ENCODE measurements around the gene ADAMTS6.

ADAMTS6 gene

DNA sequence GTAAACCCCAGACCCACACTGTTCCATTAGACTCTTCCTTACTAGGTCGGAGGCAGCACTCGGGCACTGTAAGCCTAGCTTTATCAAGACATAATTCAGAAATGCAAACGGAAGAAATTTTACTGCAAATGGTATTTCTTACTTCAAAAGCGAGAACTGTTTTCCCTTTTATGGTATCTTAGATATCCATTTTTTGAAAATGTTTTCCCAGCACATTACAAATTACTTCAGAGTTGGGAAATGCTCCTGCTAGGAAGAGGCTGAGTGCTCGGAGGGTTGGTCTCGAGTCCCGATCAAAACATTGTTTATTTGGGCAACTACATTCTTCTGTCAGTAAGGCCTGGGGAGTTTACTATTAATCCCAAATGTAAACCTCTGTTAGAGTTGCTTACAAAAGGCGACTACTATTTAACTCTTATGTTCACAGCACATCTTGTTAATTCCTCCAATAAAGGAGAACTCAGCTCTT is 380.1 kb downstream of the ADAMTS6 start:
- no peak for DNase-seq (ENCODE audit: extremely low read depth, low read depth)

DNA sequence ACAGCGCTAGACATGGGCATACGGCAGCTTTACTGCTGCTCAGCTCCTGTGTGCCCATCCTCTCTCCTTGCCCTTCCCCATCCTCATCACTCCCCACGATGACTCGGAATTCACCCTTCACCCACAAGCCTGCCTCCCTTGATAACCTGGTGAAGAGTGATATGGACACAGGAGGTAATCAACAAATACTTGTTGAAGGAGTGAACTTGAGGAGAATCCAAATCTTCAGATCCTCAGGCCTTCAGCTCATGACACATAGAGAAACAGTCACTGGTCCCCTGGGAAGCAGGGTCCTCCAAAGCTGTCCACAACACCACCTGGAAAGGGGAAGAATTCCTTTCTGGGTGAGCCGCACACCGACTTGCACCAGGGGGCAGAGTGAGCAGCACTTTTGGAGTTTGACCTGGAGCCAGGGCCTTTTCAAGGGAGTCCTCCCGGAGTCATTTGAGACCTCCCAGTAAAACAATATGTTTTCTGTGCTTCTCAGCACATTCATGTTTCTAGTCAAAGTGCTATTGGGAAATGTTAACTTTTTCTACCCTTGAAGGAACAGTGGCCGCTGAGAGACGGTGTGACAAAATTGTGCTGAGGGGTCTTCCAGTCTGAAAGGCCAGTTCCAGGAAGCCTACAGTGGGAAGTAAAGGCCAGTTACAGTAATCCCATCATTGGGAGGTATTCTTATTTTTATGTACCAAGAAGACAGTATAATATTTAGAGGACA is 380.6 kb downstream of the ADAMTS6 start:
- DNase-seq (ENCODE audit: extremely low read depth, low read depth) = peak; percentile 58
- TF ChIP-seq, protein P1, sequence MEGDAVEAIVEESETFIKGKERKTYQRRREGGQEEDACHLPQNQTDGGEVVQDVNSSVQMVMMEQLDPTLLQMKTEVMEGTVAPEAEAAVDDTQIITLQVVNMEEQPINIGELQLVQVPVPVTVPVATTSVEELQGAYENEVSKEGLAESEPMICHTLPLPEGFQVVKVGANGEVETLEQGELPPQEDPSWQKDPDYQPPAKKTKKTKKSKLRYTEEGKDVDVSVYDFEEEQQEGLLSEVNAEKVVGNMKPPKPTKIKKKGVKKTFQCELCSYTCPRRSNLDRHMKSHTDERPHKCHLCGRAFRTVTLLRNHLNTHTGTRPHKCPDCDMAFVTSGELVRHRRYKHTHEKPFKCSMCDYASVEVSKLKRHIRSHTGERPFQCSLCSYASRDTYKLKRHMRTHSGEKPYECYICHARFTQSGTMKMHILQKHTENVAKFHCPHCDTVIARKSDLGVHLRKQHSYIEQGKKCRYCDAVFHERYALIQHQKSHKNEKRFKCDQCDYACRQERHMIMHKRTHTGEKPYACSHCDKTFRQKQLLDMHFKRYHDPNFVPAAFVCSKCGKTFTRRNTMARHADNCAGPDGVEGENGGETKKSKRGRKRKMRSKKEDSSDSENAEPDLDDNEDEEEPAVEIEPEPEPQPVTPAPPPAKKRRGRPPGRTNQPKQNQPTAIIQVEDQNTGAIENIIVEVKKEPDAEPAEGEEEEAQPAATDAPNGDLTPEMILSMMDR (IDR thresholded peaks at IDR 0.05; ENCODE audit: low read depth, low read length, missing control alignments) = peak; percentile 76
- no peak overlapping the region for H3K4me3 ChIP-seq (replicated peaks; ENCODE audit: low read depth, low read length)

More for the DNA sequence above, 380.1 kb downstream of the ADAMTS6 start:
- TF ChIP-seq, protein P1 (IDR thresholded peaks at IDR 0.05; ENCODE audit: low read depth, low read length, missing control alignments) = no peak
- no peak overlapping the region for H3K4me3 ChIP-seq (replicated peaks; ENCODE audit: low read depth, low read length)
